Testis (tissue), 2 donors: Measurements from ENCODE around the gene ABCD1.

ENCODE experiments used
- POLR2A ChIP-seq: fragments of 450-650 bp; IDR thresholded peaks from one replicate; pipeline ENCODE4 v1.6.1; 2017; ENCODE audit warnings: antibody characterized with exemption, mild to moderate bottlenecking, moderate library complexity
- TF ChIP-seq, protein P1 (sequence below), 3 experiments: fragments of 450-650 bp in 2 of 3; fragments of 200-600 bp in 1 of 3; sonication (generic) in 1 of 3; IDR thresholded peaks; one replicate each; pipeline ENCODE4 v1.5.1; 2016 to 2019; ENCODE audit warnings: antibody characterized with exemption in 3 of 3, mild to moderate bottlenecking in 2 of 3, moderate library complexity in 1 of 3

DNA sequence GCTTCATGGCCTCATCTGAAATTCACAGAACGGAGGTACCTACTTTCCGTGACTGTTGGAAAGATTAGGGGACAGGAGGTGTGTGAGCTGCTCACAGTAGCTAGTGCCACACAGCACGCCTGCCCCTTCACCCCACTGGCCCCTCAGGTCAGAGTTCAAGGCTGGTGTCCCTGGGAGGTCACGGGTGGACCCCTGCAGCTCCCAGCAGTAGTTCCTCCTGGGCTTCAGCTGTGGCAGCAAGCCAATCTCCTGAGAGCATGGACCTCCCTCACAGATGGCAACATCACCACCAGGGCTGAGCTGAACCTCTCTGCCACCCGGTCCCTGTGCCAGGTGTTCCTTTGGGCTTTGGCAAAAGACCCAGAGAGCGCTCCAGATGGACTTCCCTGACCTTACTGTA lies 67.7 kb downstream of the ABCD1 start:
- TF ChIP-seq POLR2A, result no peak
- TF ChIP-seq, protein P1, sequence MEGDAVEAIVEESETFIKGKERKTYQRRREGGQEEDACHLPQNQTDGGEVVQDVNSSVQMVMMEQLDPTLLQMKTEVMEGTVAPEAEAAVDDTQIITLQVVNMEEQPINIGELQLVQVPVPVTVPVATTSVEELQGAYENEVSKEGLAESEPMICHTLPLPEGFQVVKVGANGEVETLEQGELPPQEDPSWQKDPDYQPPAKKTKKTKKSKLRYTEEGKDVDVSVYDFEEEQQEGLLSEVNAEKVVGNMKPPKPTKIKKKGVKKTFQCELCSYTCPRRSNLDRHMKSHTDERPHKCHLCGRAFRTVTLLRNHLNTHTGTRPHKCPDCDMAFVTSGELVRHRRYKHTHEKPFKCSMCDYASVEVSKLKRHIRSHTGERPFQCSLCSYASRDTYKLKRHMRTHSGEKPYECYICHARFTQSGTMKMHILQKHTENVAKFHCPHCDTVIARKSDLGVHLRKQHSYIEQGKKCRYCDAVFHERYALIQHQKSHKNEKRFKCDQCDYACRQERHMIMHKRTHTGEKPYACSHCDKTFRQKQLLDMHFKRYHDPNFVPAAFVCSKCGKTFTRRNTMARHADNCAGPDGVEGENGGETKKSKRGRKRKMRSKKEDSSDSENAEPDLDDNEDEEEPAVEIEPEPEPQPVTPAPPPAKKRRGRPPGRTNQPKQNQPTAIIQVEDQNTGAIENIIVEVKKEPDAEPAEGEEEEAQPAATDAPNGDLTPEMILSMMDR (IDR thresholded peaks at IDR 0.05), result no peak
